ENCODE measurements around the gene GART.

Gene GART

GRCh38 chr21:33540711-33541104 lies 1.2 kb downstream of the GART start:
- H3K4me3 ChIP-seq (ENCODE audit: severe bottlenecking) = peak overlapping the region; percentile 67
- H3K27ac ChIP-seq (ENCODE audit: poor library complexity, severe bottlenecking) = peak overlapping the region; percentile 89

GRCh38 chr21:33539616-33540015 lies 2.3 kb downstream of the GART start:
- H3K4me3 ChIP-seq (ENCODE audit: severe bottlenecking) = no peak overlapping the region
- H3K9me3 ChIP-seq (ENCODE audit: severe bottlenecking) = no peaks in the 10 kb centered on the region
- no peaks in the 10 kb centered on the region for H3K27me3 ChIP-seq (ENCODE audit: insufficient read depth, poor library complexity, severe bottlenecking)
- DNase-seq (ENCODE audit: low spot score) (no peak), ATAC-seq (ENCODE audit: low read depth) (no peak)
- TF ChIP-seq CTCF (IDR thresholded peaks at IDR 0.05; ENCODE audit: poor library complexity, severe bottlenecking) = no peak
- H3K27ac ChIP-seq (ENCODE audit: poor library complexity, severe bottlenecking) = no peak overlapping the region
- peaks cover 81% of the 10 kb centered on the region for H3K36me3 ChIP-seq (ENCODE audit: low read depth)
- H3K4me1 ChIP-seq (ENCODE audit: insufficient read depth, poor library complexity, severe bottlenecking) = peaks cover 15% of the 10 kb centered on the region

More at GRCh38 chr21:33540711-33541104, 1.2 kb downstream of the GART start:
- Histone ChIP-seq H3K4me1 (ENCODE audit: insufficient read depth, poor library complexity, severe bottlenecking) (peaks cover 25% of the 10 kb centered on the region), H3K9me3 (ENCODE audit: severe bottlenecking) (no peaks in the 10 kb centered on the region), H3K36me3 (ENCODE audit: low read depth) (peaks cover 81% of the 10 kb centered on the region), H3K27me3 (ENCODE audit: insufficient read depth, poor library complexity, severe bottlenecking) (no peaks in the 10 kb centered on the region)
- no peak for ATAC-seq (ENCODE audit: low read depth)
- no peak for DNase-seq (ENCODE audit: low spot score)
- no peak for TF ChIP-seq CTCF (IDR thresholded peaks at IDR 0.05; ENCODE audit: poor library complexity, severe bottlenecking)

GRCh38 chr21:33537212-33537611 lies 4.7 kb downstream of the GART start:
- no peaks in the 10 kb centered on the region for H3K27me3 ChIP-seq (ENCODE audit: insufficient read depth, poor library complexity, severe bottlenecking)
- peaks cover 15% of the 10 kb centered on the region for H3K4me1 ChIP-seq (ENCODE audit: insufficient read depth, poor library complexity, severe bottlenecking)
- no peak for ATAC-seq (ENCODE audit: low read depth)
- no peak overlapping the region for H3K4me3 ChIP-seq (ENCODE audit: severe bottlenecking)
- no peak for DNase-seq (ENCODE audit: low spot score)
- TF ChIP-seq CTCF (IDR thresholded peaks at IDR 0.05; ENCODE audit: poor library complexity, severe bottlenecking) = no peak
- peaks cover 93% of the 10 kb centered on the region for H3K36me3 ChIP-seq (ENCODE audit: low read depth)
- H3K9me3 ChIP-seq (ENCODE audit: severe bottlenecking) = no peaks in the 10 kb centered on the region
- H3K27ac ChIP-seq (ENCODE audit: poor library complexity, severe bottlenecking) = no peak overlapping the region

- ATAC-seq (ENCODE audit: low read depth) (no peak), DNase-seq (ENCODE audit: low spot score) (no peak)
- H3K36me3 ChIP-seq (ENCODE audit: low read depth) = peaks cover 100% of the 10 kb centered on the region
- TF ChIP-seq CTCF (IDR thresholded peaks at IDR 0.05; ENCODE audit: poor library complexity, severe bottlenecking) = no peak
- H3K27ac ChIP-seq (ENCODE audit: poor library complexity, severe bottlenecking) = no peak overlapping the region
- no peaks in the 10 kb centered on the region for H3K4me1 ChIP-seq (ENCODE audit: insufficient read depth, poor library complexity, severe bottlenecking)
- H3K9me3 ChIP-seq (ENCODE audit: severe bottlenecking) = no peaks in the 10 kb centered on the region
- no peak overlapping the region for H3K4me3 ChIP-seq (ENCODE audit: severe bottlenecking)
- H3K27me3 ChIP-seq (ENCODE audit: insufficient read depth, poor library complexity, severe bottlenecking) = no peaks in the 10 kb centered on the region
Measured at GRCh38 chr21:33531007-33531406, 10.9 kb downstream of the GART start.

GRCh38 chr21:33522953-33523349 lies 19.0 kb downstream of the GART start:
- ATAC-seq (ENCODE audit: low read depth) = no peak
- Histone ChIP-seq H3K4me1 (ENCODE audit: insufficient read depth, poor library complexity, severe bottlenecking) (no peaks in the 10 kb centered on the region), H3K9me3 (ENCODE audit: severe bottlenecking) (no peaks in the 10 kb centered on the region), H3K36me3 (ENCODE audit: low read depth) (peaks cover 90% of the 10 kb centered on the region), H3K27ac (ENCODE audit: poor library complexity, severe bottlenecking) (no peak overlapping the region), H3K27me3 (ENCODE audit: insufficient read depth, poor library complexity, severe bottlenecking) (no peaks in the 10 kb centered on the region), H3K4me3 (ENCODE audit: severe bottlenecking) (no peak overlapping the region)
- DNase-seq (ENCODE audit: low spot score) = no peak
- no peak for TF ChIP-seq CTCF (IDR thresholded peaks at IDR 0.05; ENCODE audit: poor library complexity, severe bottlenecking)
